ENCODE data around the gene BBS12.

- TF ChIP-seq POLR2A (IDR thresholded peaks at IDR 0.05; ENCODE audit: low read depth, low read length) (no peak), POLR2AphosphoS5 (IDR thresholded peaks at IDR 0.05; ENCODE audit: low read depth, low read length) (no peak), TAF1 (IDR thresholded peaks at IDR 0.05; ENCODE audit: low read depth, low read length) (no peak), SPI1 (IDR thresholded peaks at IDR 0.05; ENCODE audit: low read depth, low read length) (no peak), POU2F2 (IDR thresholded peaks at IDR 0.05; ENCODE audit: low read depth, low read length) (no peak)
Observed at GRCh38 chr4:122742933-122743829, 10.7 kb downstream of the BBS12 start.

Measured in GM12891 (cell line).